ENCODE data around the gene FZD4.

GRCh38 chr11:86931548-86932258 is 23.5 kb downstream of the FZD4 start:
- TF ChIP-seq EP300 (conservative IDR thresholded peaks at IDR 0.05; ENCODE audit: poor library complexity, severe bottlenecking) (no peak), CTCF (IDR thresholded peaks at IDR 0.05; ENCODE audit: poor library complexity, severe bottlenecking) (no peak), POLR2AphosphoS5 (IDR thresholded peaks at IDR 0.05) (no peak), SMC3 (conservative IDR thresholded peaks at IDR 0.05; ENCODE audit: poor library complexity) (no peak)
